Fibroblast of lung (primary cell): ENCODE results near the gene SLC15A2.

Experiments
- CTCF ChIP-seq, 2 donors: IDR thresholded peaks in 1 of 2; conservative IDR thresholded peaks in 1 of 2; 1 replicate in 1 of 2; 2 replicates in 1 of 2; pipeline ENCODE4 v1.5.1; 2011 to 2012; ENCODE audit warnings: low read length in 2 of 2, control low read depth in 1 of 2, inconsistent platforms in 1 of 2, low read depth in 1 of 2, mild to moderate bottlenecking in 1 of 2
- EZH2 ChIP-seq: IDR thresholded peaks from 2 replicates; pipeline ENCODE4 v1.5.1; 2012; ENCODE audit warnings: low read length, control low read depth, mild to moderate bottlenecking; ENCODE audit errors: missing control alignments

GRCh38 chr3:121895121-121895520 lies 920 bp downstream of the SLC15A2 start:
- TF ChIP-seq CTCF (conservative IDR thresholded peaks at IDR 0.05 in 1 of 2, IDR thresholded peaks at IDR 0.05 in 1 of 2; ENCODE audit: low read depth in 1 of 2, low read length in 2 of 2) (no peak), EZH2 (no peak)
